GM21367 (cell line): ENCODE data around the gene SDS.

Source experiments
- ATAC-seq: cut with Tn5 transposase; IDR thresholded peaks from one replicate; pipeline ENCODE4 v1.9.1; 2021; ENCODE audit not compliant: unreplicated experiment

The SDS gene

GRCh38 chr12:113425960-113426453 is 22.3 kb upstream of the SDS start:
- ATAC-seq: no peak

GRCh38 chr12:113424915-113425823 is 21.5 kb upstream of the SDS start:
- ATAC-seq: no peak

- ATAC-seq: no peak
Measured at GRCh38 chr12:113424456-113424855, 20.8 kb upstream of the SDS start.

GRCh38 chr12:113422886-113423669 is 19.4 kb upstream of the SDS start:
- ATAC-seq: no peak

- peak; percentile 93 for ATAC-seq
Measured at GRCh38 chr12:113422030-113422885, 18.6 kb upstream of the SDS start, which contains the start of gene SDSL. Gene SDSL (plus strand): TSS chr12:113422380. CDS start chr12:113427983, 5,603 bp downstream.

GRCh38 chr12:113420996-113421595 is 17.4 kb upstream of the SDS start:
- no peak for ATAC-seq

- ATAC-seq: no peak
Measured at GRCh38 chr12:113418213-113418879, 14.7 kb upstream of the SDS start.

DNA sequence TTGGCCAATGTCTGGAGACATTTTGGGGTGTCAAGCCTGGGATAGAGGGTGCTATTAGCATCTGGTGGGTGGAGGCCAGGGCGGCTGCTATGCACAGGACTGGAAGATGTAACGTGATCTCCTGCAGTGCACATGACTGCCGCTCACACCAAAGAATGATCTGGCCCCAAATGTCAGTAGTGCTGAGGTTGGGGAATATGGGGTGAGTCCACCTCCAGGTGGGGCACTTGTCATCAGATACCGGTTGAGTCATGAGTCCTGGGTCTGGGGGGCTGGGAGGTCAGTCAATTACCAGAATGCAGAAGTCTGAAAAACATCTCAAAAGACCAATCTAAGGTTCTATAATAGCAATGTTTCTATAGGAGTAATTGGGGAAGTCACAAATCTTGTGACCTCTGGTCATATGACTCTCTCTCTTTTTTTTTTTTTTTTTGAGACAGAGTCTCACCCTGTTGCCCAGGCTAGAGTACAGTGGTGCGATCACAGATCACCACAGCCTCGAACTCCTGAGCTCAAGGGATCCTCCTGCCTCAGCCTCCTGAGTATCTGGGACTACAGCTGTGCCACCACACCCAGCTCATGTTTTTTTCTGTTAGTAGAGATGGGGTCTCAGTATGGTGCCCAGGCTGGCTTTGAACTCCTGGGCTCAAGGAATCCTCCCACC is 12.5 kb upstream of the SDS start:
- no peak for ATAC-seq

DNA sequence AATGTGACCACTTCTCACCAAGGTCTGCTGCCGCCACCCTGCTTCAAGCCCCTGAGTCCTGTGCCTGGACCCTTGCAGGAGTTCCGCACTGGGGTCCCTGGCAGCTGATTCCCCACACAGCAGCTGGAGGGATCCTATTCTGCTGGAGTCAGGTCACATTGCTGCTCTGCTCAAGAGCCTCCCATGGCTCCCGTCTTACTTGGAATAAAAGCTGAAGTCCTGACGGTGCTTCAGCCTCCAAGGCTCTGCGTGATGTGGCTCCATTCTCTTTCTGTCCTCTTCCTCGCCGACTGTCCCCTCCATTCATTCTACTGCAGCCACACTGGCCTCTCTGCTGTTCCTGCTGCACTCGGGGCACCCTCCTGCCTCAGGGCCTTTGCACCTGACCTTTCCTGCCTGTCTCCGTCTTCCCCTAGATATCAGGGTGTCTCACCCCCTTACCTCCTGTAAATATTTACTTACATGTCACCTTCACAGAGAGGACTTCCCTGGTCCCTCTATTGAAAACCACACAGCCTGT is 10.9 kb upstream of the SDS start:
- ATAC-seq: no peak

- no peak for ATAC-seq
Measured at GRCh38 chr12:113413488-113413939, 9.8 kb upstream of the SDS start.

DNA sequence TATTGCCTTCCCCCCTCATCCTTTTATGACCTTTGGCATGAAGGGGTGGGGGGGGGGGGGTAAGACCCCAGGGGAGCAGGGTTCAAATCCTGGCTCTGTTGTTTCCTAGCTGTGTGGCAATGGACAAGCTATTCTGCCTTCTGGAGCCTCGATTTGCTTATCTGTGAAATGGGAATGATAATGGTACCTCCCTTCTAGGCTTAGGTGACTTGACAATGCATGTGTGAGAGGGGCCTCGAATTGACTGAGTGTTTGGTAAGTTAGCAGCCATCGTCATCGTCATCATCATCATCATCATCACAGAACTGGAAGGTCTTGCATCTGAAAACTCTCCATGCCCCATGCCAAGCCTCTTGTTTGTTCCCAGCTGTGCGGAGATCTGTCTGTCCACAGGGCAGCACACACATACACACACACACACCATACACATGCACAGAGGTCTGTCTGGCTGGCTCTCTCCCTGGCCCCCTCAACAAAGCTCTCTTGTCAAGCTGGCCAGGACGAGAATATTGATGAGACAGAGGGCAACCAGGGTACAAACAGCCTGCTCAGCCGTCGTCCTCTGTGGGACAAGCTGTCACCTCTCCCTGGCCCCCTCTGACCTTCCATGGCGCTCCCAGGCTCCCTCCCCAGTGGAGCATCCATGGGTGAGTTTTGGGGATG is 5.9 kb upstream of the SDS start:
- ATAC-seq: no peak

- ATAC-seq: no peak
Measured at GRCh38 chr12:113408756-113409298, 5.1 kb upstream of the SDS start.

- ATAC-seq: no peak
Measured at GRCh38 chr12:113407931-113408600, 4.4 kb upstream of the SDS start.

DNA sequence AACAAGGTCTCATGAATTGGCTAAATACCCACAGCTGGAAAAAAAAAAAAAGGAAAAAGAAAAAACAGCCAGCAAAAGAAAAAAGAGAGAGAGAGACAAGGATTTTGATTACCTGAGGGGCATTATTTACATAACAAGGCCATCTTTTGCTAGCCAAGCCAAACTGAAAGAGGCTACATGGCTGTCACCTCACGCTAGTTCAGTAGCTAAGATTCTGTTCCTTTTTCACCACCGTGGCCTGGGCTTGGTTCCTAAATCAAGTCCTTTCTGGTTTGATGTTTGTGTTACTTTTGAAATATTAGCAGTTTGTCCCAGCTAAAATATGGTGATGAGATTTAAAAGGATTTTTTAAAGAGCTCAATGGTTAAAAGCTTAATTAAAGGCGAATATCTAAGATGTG is 2.0 kb upstream of the SDS start:
- ATAC-seq: no peak

GRCh38 chr12:113402586-113403260 is 964 bp downstream of the SDS start:
- ATAC-seq: no peak

DNA sequence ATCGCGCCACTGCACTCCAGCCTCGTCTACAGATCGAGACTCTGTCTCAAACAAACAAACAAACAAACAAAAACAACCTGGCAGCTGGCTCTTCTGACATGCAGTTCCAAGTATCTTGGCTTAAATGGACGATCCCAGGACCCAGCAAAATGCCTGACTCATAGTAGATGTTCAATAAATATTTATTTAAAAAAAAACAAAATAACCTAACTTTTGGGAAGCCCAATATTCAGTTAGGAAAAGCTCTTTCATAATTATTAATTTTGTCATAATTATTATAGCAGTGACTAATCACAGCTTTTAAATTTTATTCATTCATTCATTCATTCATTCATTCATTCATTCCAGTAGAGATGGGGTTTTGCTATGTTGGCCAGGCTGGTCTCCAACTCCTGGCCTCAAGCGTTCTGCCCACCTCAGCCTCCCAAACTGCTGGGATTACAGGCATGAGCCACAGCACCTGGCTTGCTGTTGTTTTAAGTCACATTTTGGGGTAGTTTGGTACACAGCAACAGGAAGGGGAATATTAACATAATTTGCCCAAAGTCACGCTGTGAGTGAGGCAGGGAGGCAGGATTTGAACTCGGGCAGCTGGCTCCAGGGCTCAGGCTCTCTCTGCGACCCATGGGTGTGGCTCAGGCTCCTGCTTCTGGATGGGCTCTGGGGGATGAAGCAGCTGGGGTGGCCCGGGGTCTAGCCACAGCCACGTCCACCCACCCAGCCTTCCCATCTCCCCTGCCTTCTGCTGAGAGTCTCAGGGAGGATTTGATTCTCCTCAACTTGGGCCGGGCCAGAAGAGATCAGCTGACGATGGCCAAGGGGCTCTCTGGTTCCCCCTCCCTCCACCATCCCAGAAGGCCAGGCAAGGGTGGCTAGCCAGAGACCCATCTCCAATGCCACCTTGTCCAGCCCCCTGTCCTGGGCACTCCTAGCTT is 2.4 kb downstream of the SDS start:
- ATAC-seq: no peak
